ENCODE measurements around the gene FBLN2. TPM values are rescaled to one million over a fixed set of nuclear protein-coding genes. Genes with fewer than 3 reads are reported as not detected.

The FBLN2 gene
- polyA plus RNA-seq, 3 donors: 0.08 TPM; not detected in 2

- no peaks in the 10 kb centered on the region for H3K4me1 ChIP-seq (ENCODE audit: control insufficient read depth in 1 of 2, insufficient read depth in 2 of 2, low read length in 2 of 2)
- H3K4me3 ChIP-seq (replicated peaks in 1 of 3; ENCODE audit: low read depth in 2 of 3, low read length in 3 of 3): no peak overlapping the region
- DNase-seq: no peak
- H3K9me3 ChIP-seq (replicated peaks in 1 of 2; ENCODE audit: control insufficient read depth in 1 of 2, insufficient read depth in 1 of 2, low read length in 2 of 2): no peaks in the 10 kb centered on the region
- H3K27me3 Mint-ChIP-seq (ENCODE audit: low read depth in 3 of 3): peaks cover 0 to 6% (median 0%) of the 10 kb centered on the region in 3 donors
- WGBS (ENCODE audit: insufficient coverage): 95% methylated on average over 12 of the region's 15 CpGs
- H3K36me3 ChIP-seq (replicated peaks in 1 of 2; ENCODE audit: control insufficient read depth in 1 of 2, insufficient read depth in 2 of 2, low read length in 2 of 2): no peaks in the 10 kb centered on the region
- H3K9ac ChIP-seq (ENCODE audit: insufficient read depth, low read length, poor library complexity, severe bottlenecking): no peak overlapping the region
- TF ChIP-seq CTCF (IDR thresholded peaks at IDR 0.05): no peak
- no peak overlapping the region for H3K4me2 ChIP-seq (replicated peaks; ENCODE audit: extremely low read depth, low read length, poor library complexity, severe bottlenecking)
- no peaks in the 10 kb centered on the region for H3K27me3 ChIP-seq (ENCODE audit: control insufficient read depth in 2 of 2, insufficient read depth in 2 of 2, low read length in 2 of 2)
- no peak overlapping the region for H2AFZ ChIP-seq (ENCODE audit: insufficient read depth, low read depth, low read length, poor library complexity, severe bottlenecking)
- H3K4me1 Mint-ChIP-seq: no peaks in the 10 kb centered on the region
- H3K27ac ChIP-seq (ENCODE audit: low read depth in 1 of 2, low read length in 2 of 2): no peak overlapping the region
- H3K36me3 Mint-ChIP-seq: no peaks in the 10 kb centered on the region
- no peaks in the 10 kb centered on the region for H4K20me1 ChIP-seq (ENCODE audit: insufficient read depth, low read length)
- no peak overlapping the region for H3K27ac Mint-ChIP-seq
- intact Hi-C loops (cut with micrococcal nuclease): no loop called here
- H3K9me3 Mint-ChIP-seq: no peaks in the 10 kb centered on the region
- H3K4me3 Mint-ChIP-seq: no peak overlapping the region
- H3K79me2 ChIP-seq (ENCODE audit: insufficient read depth, low read length): no peaks in the 10 kb centered on the region
Observed at GRCh38 chr3:13622356-13622755, 73.4 kb downstream of the FBLN2 start.

GRCh38 chr3:13623101-13623654 is 74.3 kb downstream of the FBLN2 start:
- no peak for TF ChIP-seq CTCF (IDR thresholded peaks at IDR 0.05)
- no peak overlapping the region for H3K4me3 Mint-ChIP-seq
- H3K4me2 ChIP-seq (replicated peaks; ENCODE audit: extremely low read depth, low read length, poor library complexity, severe bottlenecking): no peak overlapping the region
- H3K79me2 ChIP-seq (ENCODE audit: insufficient read depth, low read length): no peaks in the 10 kb centered on the region
- H3K36me3 ChIP-seq (replicated peaks in 1 of 2; ENCODE audit: control insufficient read depth in 1 of 2, insufficient read depth in 2 of 2, low read length in 2 of 2): no peaks in the 10 kb centered on the region
- H3K27me3 ChIP-seq (ENCODE audit: control insufficient read depth in 2 of 2, insufficient read depth in 2 of 2, low read length in 2 of 2): no peaks in the 10 kb centered on the region
- no peak overlapping the region for H3K27ac ChIP-seq (ENCODE audit: low read depth in 1 of 2, low read length in 2 of 2)
- H3K36me3 Mint-ChIP-seq: no peaks in the 10 kb centered on the region
- H3K27ac Mint-ChIP-seq: peak overlapping the region in 1 of 7 donors; percentile 23
- H4K20me1 ChIP-seq (ENCODE audit: insufficient read depth, low read length): no peaks in the 10 kb centered on the region
- no peaks in the 10 kb centered on the region for H3K9me3 ChIP-seq (replicated peaks in 1 of 2; ENCODE audit: control insufficient read depth in 1 of 2, insufficient read depth in 1 of 2, low read length in 2 of 2)
- no peak overlapping the region for H3K9ac ChIP-seq (ENCODE audit: insufficient read depth, low read length, poor library complexity, severe bottlenecking)
- H3K4me1 Mint-ChIP-seq: no peaks in the 10 kb centered on the region
- intact Hi-C loops (cut with micrococcal nuclease): no loop called here
- DNase-seq: no peak
- H3K27me3 Mint-ChIP-seq (ENCODE audit: low read depth in 3 of 3): peaks cover 0 to 6% (median 0%) of the 10 kb centered on the region in 3 donors
- H3K4me3 ChIP-seq (replicated peaks in 1 of 3; ENCODE audit: low read depth in 2 of 3, low read length in 3 of 3): no peak overlapping the region
- WGBS (ENCODE audit: insufficient coverage): 83% methylated on average over 21 of the region's 21 CpGs
- no peaks in the 10 kb centered on the region for H3K9me3 Mint-ChIP-seq
- H2AFZ ChIP-seq (ENCODE audit: insufficient read depth, low read depth, low read length, poor library complexity, severe bottlenecking): no peak overlapping the region
- H3K4me1 ChIP-seq (ENCODE audit: control insufficient read depth in 1 of 2, insufficient read depth in 2 of 2, low read length in 2 of 2): no peaks in the 10 kb centered on the region

Measured in CD14-positive monocyte (primary cell).